Ishikawa (cell line): ENCODE results near the gene RAD54L.

Source experiments
- CEBPB ChIP-seq: IDR thresholded peaks from 2 replicates; pipeline ENCODE4 v1.6.1; 2012
- FOXM1 ChIP-seq: IDR thresholded peaks from 2 replicates; pipeline ENCODE4 v1.6.1; 2012; ENCODE audit warnings: low read depth, borderline replicate concordance
- NFIC ChIP-seq: IDR thresholded peaks from 2 replicates; pipeline ENCODE4 v1.6.1; 2012
- TEAD4 ChIP-seq: IDR thresholded peaks from 2 replicates; pipeline ENCODE4 v1.6.1; 2012
- YY1 ChIP-seq: IDR thresholded peaks from 2 replicates; pipeline ENCODE4 v1.6.1; 2012; ENCODE audit warnings: low read depth
- TF ChIP-seq, protein P1 (sequence below): IDR thresholded peaks from 2 replicates; pipeline ENCODE4 v1.6.1; 2012

DNA sequence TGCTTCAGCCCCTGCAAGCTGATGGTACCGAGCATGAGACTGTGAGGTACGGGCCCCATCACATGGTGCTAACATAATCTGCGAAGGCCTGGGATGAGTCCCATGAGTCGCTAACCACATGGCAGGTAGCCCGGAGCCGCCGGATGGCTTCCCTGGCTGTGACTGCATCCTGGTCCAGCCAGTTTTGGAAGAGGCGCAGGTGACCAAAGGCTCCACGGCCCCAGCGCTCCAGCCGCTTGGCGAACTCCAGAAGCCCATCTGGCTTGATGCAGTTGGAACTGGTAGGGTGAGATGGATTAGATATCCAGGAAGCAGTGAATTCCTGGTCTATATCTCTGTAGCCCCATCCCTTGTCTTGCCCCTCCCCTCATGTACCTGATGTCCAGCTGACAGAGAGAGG, 31.2 kb downstream of the RAD54L start:
- TF ChIP-seq CEBPB = no peak
- TF ChIP-seq, protein P1, sequence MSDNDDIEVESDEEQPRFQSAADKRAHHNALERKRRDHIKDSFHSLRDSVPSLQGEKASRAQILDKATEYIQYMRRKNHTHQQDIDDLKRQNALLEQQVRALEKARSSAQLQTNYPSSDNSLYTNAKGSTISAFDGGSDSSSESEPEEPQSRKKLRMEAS = no peak
- no peak for TF ChIP-seq YY1
- no peak for TF ChIP-seq NFIC
- TF ChIP-seq TEAD4 = no peak
- no peak for TF ChIP-seq FOXM1
